Measurements from ENCODE around the gene ZCCHC8.
A peak's percentile ranks its signal among the peaks of the same experiment; 100 is the strongest.
"Not testable (repeated sequence)": the region's sequence is repeated elsewhere in the genome, so short reads cannot be mapped to it uniquely, and the experiment has no call there.

ZCCHC8 gene

DNA sequence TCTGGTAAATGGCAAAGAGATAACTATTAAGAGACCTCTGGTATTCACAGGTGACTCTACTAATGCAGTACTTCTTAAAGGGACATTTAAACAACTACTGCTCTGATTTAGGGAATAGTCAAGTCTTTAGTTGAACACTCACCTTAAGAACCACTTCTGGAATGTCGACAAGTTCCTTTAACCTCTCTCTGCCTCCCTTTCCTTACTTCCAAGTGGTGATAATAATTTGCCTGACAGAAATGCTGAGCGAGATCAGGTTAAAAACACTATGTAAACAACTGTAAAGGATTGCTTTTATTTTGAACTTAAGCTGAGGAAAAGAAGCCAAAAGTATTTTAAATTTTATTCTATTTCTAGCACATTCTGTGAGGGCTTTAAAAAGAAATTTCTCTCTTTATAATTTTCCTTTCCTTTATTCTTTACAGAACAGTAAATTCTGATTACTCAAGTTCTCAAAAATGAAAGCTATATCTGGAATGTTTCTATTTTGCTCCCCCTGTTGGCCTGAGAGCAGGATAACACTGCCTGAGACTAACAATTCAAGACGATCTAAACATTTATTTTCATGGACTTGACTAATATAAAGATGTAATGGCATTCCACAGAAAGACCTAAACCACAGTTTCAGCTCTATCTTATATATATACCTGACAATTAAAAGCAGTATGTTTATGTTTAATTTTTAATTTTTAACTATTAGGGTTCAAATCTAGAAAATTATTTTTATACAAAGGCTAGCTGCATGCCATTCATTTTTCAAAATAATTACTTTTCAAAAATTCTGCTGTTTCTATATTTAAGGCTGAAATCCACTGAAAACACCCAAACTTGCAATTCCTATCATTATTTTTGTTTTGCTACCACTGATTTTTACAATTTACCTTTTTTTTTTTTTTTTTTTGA lies 29.2 kb downstream of the ZCCHC8 start:
- peak; percentile 48 to 54 for DNase-seq (ENCODE audit: low read depth in 2 of 2)

DNA sequence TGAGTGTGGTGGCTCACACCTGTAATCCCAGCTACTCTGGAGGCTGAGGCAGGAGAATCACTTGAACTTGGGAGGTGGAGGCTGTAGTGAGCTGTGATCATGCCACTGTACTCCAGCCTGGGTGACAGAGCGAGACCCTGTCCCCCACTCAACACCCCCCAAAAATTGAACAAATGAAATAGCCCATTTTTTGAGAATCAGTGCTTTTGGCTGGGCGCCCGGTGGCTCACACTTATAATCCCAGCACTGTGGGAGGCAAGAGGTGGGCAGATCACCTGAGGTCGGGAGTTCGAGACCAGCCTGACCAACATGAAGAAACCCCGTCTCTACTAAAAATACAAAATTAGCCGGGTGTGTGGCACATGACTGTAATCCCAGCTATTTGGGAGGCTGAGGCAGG lies 30.2 kb downstream of the ZCCHC8 start:
- not testable (repeated sequence) for DNase-seq (ENCODE audit: low read depth in 2 of 2)

DNA sequence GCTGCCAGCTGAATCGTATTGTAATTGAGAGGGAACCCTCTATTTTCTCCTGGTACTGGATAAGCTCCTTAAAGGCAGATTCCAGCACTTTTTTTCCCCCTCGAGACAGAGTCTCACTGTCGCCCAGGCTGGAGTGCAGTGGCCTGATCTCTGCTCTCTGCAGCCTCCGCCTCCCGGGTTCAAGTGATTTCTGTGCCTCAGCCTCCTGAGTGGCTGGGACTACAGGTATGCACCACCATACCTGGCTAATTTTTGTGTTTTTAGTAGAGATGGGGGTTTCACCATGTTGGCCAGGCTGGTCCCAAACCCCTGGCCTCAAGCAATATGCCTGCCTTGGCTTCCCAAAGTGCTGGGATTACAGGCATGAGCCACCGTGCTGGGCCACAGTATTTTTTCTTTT lies 30.9 kb downstream of the ZCCHC8 start:
- DNase-seq (ENCODE audit: low read depth in 2 of 2), result not testable (repeated sequence)

DNA sequence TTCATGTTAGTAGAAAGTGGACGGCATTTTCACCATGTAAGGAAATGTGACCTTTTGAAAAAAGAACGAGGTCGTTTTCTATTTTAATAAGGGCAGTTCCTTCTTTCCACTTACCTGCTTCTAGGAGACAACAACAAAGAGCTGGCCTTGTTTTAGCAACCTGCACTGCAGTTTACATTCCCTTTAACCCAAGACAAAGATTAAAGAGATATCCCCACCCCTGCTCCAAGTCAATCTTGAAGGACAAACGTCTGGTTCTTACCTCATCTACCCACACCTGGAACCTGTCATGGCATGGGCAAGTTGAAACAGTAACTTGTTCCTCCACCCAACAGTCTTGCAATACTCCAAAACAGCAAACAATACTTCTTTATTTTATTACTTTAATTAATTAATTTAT lies 32.7 kb downstream of the ZCCHC8 start:
- no peak for DNase-seq (ENCODE audit: low read depth in 2 of 2)

DNA sequence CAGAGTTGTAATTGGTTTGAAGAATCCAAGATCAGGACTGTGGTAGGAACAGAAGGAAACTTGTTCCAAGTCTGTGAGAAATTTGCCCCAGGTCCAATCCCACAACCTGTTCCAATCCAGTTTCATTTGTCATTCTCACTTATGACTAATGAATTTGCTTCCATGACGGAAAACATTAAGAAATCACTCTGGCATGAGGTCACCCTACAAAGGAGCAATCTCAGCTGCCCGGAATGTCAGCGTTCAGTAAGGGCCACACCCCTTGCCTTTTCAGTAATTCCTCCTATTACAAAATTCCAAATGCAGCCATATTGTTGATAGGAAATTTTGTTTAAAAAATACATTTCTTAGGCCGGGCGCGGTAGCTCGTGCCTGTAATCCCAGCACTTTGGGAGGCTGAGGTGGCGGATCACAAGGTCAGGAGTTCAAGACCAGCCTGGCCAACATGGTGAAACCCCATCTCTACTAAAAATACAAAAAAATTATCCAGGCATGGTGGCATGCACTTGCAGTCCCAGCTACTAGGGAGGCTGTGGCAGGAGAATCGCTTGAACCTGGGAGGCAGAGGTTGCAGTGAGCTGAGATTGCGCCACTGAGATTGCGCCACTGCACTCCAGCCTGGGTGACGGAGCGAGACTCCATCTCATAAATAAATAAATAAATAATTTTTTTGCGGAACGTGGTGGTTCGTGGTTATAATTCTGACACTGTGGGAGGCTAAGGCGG lies 36.3 kb downstream of the ZCCHC8 start:
- peak; percentile 60 to 63 for DNase-seq (ENCODE audit: low read depth in 2 of 2)

DNA sequence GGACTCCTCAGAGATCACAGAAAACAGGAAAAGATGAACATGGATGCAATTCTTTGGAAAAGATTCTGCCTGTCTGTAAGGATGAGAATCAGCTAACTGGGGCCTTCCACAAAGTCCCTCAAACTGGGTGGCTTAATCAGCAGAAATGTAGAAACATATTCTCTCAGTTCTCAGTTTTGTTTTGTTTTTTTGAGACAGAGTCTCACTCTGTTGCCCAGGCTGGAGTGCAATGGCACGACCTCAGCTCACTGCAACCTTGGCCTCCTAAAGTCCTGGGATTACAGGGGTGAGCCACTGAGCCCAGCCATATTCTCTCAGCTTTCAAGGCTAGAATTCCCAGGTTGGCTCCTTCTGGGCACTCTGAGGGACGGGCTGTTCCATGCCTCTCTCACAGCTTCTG lies 40.1 kb downstream of the ZCCHC8 start:
- DNase-seq (ENCODE audit: low read depth in 2 of 2), result no peak

DNA sequence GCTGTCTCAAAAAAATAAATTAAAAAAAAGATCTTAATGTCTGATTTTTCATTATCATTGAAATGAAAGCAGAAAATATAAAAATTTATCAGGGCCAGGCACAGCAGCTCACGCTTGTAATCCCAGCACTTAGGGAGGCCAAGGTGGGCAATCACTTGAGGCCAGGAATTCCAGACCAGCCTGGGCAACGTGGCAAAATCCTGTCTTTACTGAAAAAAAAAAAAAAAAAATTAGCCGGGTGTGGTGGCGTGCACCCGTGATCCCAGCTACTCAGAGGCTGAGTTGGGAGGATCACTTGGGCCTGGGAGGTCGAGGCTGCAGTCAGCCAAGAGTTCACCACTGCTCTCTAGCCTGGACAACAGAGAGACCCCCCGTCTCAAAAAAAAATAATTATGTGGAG lies 40.7 kb downstream of the ZCCHC8 start:
- no peak for DNase-seq (ENCODE audit: low read depth in 2 of 2)

DNA sequence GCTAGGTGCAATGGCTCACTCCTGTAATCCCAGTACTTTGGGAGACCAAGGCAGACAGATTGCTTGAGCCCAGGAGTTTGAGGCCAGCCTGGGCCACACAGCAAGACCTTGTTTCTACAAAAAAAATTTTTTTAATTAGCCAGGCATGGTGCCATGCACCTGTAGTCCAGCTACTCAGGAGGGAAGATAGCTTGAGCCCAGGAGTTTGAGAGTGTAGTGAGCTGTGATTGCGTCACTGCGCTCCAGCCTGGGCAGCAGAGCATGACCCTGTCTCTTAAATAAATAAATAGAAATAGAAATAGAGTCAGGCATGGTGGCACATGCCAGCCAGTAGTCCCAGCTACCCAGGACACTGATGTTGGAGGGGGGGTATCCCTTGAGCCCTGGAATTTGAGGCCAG lies 41.5 kb downstream of the ZCCHC8 start:
- DNase-seq (ENCODE audit: low read depth in 2 of 2), result no peak

DNA sequence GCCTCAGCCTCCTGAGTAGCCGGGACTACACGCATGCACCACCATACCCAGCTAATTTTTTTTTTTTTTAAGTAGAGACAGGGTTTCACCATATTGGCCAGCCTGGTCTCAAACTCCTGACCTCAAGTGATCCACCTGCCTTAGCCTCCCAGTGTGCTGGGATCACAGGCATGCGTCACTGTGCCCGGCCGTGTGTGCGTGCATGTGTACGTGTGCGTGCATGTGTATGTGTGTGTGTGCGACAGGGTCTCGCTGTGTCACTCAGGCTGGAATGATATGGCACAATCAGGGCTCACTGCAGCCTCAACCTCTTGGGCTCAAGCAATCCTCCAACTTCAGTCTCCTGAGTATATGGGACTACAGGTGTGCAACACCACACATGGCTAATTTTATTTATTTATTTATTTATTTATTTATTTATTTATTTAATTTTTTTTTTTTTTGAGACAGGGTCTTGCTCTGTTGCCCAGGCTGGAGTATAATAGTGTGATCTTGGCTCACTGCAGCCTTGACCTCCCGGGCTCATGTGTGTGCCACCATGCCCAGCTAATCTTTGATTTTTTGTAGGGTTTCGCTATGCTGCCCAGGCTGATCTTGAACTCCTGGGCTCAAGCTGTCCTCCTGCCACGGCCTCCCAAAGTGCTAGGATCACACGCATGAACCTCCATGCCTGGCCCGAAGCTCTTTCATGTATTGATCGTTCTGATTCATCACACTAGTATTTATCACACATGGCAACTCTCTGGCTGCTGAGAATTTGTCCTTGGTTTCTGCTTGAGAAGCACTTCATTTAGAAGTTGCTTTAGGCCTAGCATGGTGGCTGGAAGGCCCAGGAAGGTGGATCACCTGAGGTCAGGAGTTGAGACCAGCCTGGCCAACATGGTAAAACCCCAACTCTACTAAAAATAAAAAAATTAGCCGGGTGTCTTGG lies 42.4 kb downstream of the ZCCHC8 start:
- no peak for DNase-seq (ENCODE audit: low read depth in 2 of 2)

DNA sequence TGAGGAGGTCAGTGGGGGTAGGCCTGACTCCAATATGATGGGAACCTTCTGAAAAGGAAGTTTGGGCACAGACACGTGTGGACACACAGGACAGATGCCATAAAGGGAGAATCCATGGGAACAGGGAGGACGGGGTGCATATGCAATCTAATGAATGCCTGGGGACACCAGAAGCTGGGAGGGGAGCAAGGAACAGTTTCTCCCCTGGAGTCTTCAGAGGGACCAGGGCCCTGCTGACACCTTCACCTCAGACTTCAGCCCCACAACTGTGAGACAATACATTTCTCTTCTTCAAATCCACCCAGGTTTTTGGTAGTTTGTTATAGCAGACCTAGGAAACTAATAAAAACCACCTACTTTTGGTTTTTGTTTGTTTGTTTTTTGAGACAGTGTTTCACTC lies 43.1 kb downstream of the ZCCHC8 start:
- no peak for DNase-seq (ENCODE audit: low read depth in 2 of 2)

DNA sequence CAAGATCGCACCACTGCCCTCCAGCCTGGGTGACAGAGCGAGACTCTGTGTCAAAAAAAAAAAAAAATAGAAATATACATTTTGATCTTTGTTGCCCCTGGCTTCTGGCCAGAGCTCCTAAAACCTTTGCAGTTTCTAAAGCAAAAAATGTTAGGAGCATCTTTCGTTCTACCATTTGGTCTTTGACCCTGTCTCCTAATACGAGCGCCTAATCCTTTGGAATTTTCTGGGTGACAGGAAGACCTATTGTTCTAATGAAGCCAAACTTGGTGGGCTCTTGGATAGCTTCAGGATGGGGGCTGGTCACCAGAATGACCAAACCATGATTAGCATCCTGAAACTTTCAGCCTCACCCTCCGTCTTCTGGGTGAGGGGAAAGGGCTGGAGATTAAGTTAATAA lies 46.0 kb downstream of the ZCCHC8 start:
- DNase-seq (ENCODE audit: low read depth in 2 of 2), result no peak

DNA sequence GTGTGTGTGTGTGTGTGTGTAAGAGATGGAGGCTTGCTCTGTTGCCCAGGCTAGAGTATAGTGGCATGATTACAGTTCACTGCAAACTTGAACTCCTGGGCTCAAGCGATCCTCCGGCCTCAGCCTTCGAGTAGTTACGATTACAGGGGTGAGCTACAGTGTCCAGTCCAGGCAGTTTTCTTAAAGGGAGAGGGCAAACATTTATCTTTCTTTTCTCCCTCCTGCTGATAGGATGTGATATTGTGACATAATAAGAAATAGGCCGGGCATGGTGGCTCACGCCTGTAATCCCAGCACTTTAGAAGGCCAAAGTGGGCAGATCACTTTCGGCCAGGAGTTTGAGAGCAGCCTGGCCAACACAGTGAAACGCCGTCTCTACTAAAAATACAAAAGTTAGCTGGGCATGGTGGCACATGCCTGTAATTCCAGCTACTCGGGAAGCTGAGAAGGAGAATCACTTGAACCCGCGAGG lies 46.4 kb downstream of the ZCCHC8 start:
- no peak for DNase-seq (ENCODE audit: low read depth in 2 of 2)

DNA sequence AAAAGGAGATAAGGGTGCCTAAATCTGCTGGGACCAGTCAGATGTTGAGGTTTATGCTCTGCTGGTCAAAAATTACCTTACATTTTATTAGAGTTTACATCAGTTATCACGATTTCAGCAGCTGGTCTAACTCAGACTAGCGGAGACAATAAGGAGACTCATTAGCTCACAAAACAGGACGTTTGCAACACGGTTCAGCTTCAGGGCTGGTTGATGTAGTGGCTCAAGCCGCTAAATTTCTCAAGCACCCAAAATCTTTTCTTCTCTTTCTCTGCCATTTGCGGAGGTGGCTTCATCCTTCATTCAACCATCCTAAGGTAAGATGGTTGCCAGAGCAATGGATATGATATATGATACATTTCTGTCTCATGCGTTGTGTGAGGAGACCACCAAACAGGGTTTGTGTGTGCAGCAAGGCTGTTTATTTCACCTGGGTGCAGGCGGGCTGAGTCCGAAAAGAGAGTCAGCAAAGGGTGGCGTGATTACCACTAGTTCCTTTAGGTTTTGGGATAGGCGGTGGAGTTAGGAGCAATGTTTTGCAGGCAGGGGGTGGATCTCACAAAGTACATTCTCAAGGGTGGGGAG lies 47.9 kb downstream of the ZCCHC8 start:
- no peak for DNase-seq (ENCODE audit: low read depth in 2 of 2)

DNA sequence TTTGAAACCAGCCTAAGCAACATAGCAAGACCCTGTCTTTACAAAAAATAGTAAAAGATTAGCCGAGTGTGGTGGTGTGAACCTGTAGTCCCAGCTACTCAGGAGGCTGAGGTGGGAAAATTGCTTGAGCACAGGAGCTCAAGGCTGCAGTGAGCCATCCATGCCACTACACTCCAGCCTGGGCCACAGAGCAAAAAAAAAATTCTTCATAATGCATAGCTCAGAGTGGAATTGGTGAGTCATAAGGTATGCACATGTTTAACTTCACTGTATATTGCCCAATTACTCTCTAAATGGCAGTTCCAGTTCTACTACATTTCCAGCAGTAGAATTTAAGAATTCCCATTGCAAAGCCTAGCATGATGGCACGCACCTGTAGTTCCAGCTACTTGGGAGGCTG lies 51.4 kb downstream of the ZCCHC8 start:
- peak; percentile 83 to 84 for DNase-seq (ENCODE audit: low read depth in 2 of 2)

DNA sequence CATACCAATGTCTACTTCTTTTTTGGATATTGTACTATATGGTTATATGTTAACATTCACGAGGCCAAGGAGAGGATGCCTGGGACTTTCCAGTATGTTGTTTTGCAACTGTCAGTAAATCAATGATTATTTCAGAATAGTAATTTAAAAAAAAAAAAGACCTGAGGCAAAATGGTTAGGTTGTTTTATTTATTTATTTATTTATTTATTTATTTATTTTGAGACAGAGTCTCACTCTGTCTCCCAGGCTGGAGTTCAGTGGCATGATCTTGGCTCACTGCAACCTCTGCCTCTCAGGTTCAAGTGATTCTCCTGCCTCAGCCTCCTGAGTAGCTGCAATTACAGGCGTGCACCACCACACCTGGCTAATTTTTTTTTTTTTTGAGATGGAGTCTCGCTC lies 52.9 kb downstream of the ZCCHC8 start:
- DNase-seq (ENCODE audit: low read depth in 2 of 2), result not testable (repeated sequence)

DNA sequence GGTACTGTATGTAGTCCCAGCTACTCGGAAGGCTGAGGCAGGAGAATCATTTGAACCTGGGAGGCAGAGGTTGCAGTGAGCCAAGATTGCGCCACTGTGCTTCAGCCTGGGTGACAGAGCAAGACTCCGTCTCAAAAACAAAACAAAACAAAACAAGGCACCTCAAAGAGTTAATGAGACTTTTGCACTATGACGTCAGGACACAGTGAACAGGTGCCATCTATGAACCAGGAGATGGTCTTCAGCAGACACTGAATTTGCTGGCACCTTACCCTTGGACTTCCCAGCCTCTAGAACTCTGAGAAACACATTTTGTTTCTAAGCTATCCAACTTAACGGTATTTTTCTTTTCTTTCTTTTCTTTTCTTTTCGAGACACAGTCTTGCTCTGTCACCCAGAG lies 54.3 kb downstream of the ZCCHC8 start:
- DNase-seq (ENCODE audit: low read depth in 2 of 2), result not testable (repeated sequence)

DNA sequence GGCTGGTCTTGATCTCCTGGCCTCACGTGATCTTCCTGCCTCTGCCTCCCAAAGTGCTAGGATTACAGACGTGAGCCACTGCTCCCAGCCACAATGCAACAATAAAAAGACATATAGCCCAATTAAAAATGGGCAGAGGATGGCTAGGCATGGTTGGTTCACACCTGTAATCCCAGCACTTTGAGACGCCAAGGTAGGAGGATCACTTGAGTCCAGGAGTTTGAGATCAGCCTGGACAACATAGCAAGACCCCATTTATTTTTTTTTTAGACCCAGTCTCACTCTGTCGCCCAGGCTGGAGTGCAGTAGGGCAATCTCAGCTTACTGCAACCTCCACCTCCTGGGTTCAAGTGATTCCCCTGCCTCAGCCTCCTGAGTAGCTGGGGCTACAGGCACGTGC lies 56.7 kb downstream of the ZCCHC8 start:
- not testable (repeated sequence) for DNase-seq (ENCODE audit: low read depth in 2 of 2)

DNA sequence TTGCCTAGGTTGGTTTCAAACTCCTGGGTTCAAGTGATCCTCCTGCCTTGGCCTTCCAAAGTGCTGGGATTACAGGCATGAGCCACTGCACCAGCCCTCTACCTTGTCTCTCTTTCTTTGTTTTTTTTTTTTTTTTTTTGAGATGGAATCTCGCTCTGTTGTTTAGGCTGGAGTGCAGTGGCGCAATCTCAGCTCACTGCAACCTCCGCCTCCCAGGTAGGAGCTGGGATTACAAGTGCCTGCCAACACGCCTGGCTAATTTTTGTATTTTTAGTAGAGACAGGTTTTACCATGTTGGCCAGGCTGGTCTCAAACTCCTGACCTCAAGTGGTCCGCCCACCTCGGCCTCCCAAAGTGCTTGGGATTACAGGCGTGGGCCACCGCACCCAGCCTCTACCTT lies 61.9 kb downstream of the ZCCHC8 start:
- not testable (repeated sequence) for DNase-seq (ENCODE audit: low read depth in 2 of 2)

DNA sequence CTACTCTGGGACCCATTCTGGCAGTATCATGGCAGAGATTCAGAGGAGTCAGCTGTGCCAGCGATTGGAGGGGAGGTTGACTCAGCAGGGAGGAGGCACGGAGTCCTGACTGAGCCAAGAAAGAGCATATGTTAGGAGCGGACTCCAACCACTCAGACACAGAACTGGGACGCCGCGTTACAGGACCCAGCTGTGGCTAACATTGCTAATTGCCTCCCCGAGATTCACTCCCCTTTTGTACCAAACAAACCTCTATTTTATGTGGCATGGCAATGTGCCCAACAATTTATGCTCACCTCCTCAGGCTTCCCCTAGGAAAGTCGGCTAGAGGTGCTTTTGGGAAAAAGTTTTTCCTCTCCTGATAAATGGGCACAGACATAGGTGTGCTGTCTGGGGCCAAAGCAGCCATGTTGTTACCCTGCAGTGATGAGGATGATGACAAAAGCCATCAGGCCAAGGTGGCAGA lies 63.0 kb downstream of the ZCCHC8 start:
- no peak for DNase-seq (ENCODE audit: low read depth in 2 of 2)

DNA sequence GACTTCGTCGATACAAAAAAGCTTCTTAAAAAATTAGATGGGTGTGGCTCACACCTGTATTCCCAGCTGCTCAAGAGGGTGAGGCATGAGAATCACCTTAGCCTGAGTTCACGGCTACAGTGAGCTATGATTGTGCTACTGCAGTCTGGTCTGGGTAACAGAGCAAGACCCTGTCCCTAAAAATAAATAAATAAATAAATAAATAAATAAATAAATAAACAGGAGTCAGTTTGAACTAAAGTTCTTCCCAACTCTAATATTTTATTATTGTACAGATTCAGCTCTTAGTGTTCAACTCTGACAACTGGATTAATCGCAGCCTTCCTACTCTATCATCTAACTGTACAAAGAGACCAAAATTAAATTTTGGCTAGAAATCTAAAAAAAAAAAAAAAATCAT lies 65.5 kb downstream of the ZCCHC8 start:
- DNase-seq (ENCODE audit: low read depth in 2 of 2), result no peak

DNA sequence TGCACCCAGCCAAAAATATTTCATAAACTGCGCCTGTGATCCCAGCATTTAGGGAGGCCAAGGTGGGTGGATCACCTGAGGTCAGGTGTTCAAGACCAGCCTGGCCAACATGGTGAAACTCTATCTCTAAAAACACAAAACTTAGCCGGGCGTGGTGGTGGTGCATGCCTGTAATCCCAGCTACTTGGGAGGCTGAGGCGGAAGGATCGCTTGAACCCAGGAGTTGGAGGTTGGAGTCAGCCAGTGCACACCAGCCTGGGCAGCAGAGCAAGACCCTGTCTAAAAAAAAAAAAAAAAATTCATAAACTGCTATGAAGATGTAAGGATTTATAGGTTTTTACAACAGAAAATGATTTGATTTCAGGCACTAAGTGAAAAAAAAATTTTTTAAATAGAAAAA lies 71.7 kb downstream of the ZCCHC8 start:
- not testable (repeated sequence) for DNase-seq (ENCODE audit: low read depth in 2 of 2)

Data from fibroblast of skin of left biceps (primary cell).